T-helper 2 cell (primary cell): Measurements from ENCODE around the gene FAR2.
"Not testable (repeated sequence)": the region's sequence is repeated elsewhere in the genome, so short reads cannot be mapped to it uniquely, and the experiment has no call there.

Experiments
- DNase-seq, 5 experiments: peaks; one replicate each; pipeline versions ENCODE4 v3.0.0 to v3.0.0-alpha.2; 2012 to 2022

FAR2 gene

GRCh38 chr12:29282031-29282816 lies 133.1 kb downstream of the FAR2 start:
- DNase-seq: no peak

- no peak for DNase-seq
Measured at GRCh38 chr12:29283969-29284700, 135.1 kb downstream of the FAR2 start.

GRCh38 chr12:29286081-29286790 lies 137.2 kb downstream of the FAR2 start:
- DNase-seq: no peak

- DNase-seq: no peak
Measured at GRCh38 chr12:29287622-29288021, 138.5 kb downstream of the FAR2 start.

- DNase-seq: no peak
Measured at GRCh38 chr12:29288031-29288430, 139.0 kb downstream of the FAR2 start.

GRCh38 chr12:29290475-29290874 lies 141.4 kb downstream of the FAR2 start:
- not testable (repeated sequence) for DNase-seq

- DNase-seq: no peak
Measured at GRCh38 chr12:29291226-29291625, 142.1 kb downstream of the FAR2 start.

- no peak for DNase-seq
Measured at GRCh38 chr12:29299633-29300032, 150.6 kb downstream of the FAR2 start.

- no peak for DNase-seq
Measured at GRCh38 chr12:29301114-29301513, 152.0 kb downstream of the FAR2 start.

- no peak for DNase-seq
Measured at GRCh38 chr12:29304388-29304787, 155.3 kb downstream of the FAR2 start.

- DNase-seq: no peak
Measured at GRCh38 chr12:29306266-29306665, 157.2 kb downstream of the FAR2 start.

- DNase-seq: no peak
Measured at GRCh38 chr12:29306682-29307081, 157.6 kb downstream of the FAR2 start.

GRCh38 chr12:29309320-29309902 lies 160.3 kb downstream of the FAR2 start:
- DNase-seq: peak in 1 of 5 experiments; percentile 16

GRCh38 chr12:29310899-29311298 lies 161.8 kb downstream of the FAR2 start:
- DNase-seq: no peak

GRCh38 chr12:29314416-29314815 lies 165.3 kb downstream of the FAR2 start:
- DNase-seq: no peak

- DNase-seq: no peak
Measured at GRCh38 chr12:29316752-29317151, 167.7 kb downstream of the FAR2 start.

- DNase-seq: peak in 3 of 5 experiments; percentile 10 to 82 (median 26)
Measured at GRCh38 chr12:29317556-29318363, 168.7 kb downstream of the FAR2 start.

- no peak for DNase-seq
Measured at GRCh38 chr12:29320295-29321085, 171.4 kb downstream of the FAR2 start.

GRCh38 chr12:29322157-29322556 lies 173.1 kb downstream of the FAR2 start:
- DNase-seq: no peak

- DNase-seq: no peak
Measured at GRCh38 chr12:29329411-29329810, 180.3 kb downstream of the FAR2 start.

GRCh38 chr12:29333178-29333577 lies 184.1 kb downstream of the FAR2 start:
- DNase-seq: no peak
